Liver (tissue), 9 donors: ENCODE measurements around the gene SEPTIN1. TPM values are rescaled to one million over a fixed set of nuclear protein-coding genes. Genes with fewer than 3 reads are reported as not detected.
A peak's percentile ranks its signal among the peaks of the same experiment; 100 is the strongest.

Experiments
- DNase-seq: peaks from one replicate; pipeline ENCODE4 v3.0.0-alpha.2; 2017; ENCODE audit warnings: low spot score
- H3K27ac ChIP-seq, 2 donors: one replicate each; pipeline ENCODE4 v1.7.0; 2013; ENCODE audit warnings: inconsistent platforms in 2 of 2, low read length in 2 of 2, control low read depth in 1 of 2, low read depth in 1 of 2, mild to moderate bottlenecking in 1 of 2
- H3K27me3 ChIP-seq, 4 donors: one replicate each; pipeline versions ENCODE4 v1.6.1 to v1.7.0; 2013; ENCODE audit warnings: low read length in 3 of 4, inconsistent platforms in 1 of 4, mild to moderate bottlenecking in 1 of 4, moderate library complexity in 1 of 4; ENCODE audit not compliant: control insufficient read depth in 4 of 4, insufficient read depth in 4 of 4
- H3K36me3 ChIP-seq, 4 donors: one replicate each; pipeline versions ENCODE4 v1.6.1 to v1.7.0; 2013; ENCODE audit warnings: low read length in 3 of 4, mild to moderate bottlenecking in 3 of 4, low read depth in 1 of 4, moderate library complexity in 1 of 4; ENCODE audit not compliant: control insufficient read depth in 4 of 4, insufficient read depth in 3 of 4
- H3K4me1 ChIP-seq, 4 donors: one replicate each; pipeline versions ENCODE4 v1.6.1 to v1.7.0; 2013; ENCODE audit warnings: low read length in 3 of 4, mild to moderate bottlenecking in 3 of 4, moderate library complexity in 1 of 4; ENCODE audit not compliant: control insufficient read depth in 4 of 4, insufficient read depth in 4 of 4
- H3K4me3 ChIP-seq, 3 donors: one replicate each; pipeline versions ENCODE4 v1.6.1 to v1.7.0; 2013; ENCODE audit warnings: low read length in 3 of 3, control low read depth in 1 of 3, low read depth in 1 of 3, mild to moderate bottlenecking in 1 of 3
- H3K9ac ChIP-seq, 2 donors: one replicate each; pipeline ENCODE4 v1.7.0; 2013; ENCODE audit warnings: low read length in 2 of 2, mild to moderate bottlenecking in 2 of 2, moderate library complexity in 2 of 2, control low read depth in 1 of 2, low read depth in 1 of 2
- H3K9me3 ChIP-seq, 4 donors: one replicate each; pipeline versions ENCODE4 v1.6.1 to v1.7.0; 2013; ENCODE audit warnings: low read length in 3 of 4; ENCODE audit not compliant: control insufficient read depth in 4 of 4
- ATF3 ChIP-seq: IDR thresholded peaks from 2 replicates; pipeline ENCODE4 v1.6.1; 2016; ENCODE audit warnings: antibody characterized with exemption
- CTCF ChIP-seq: fragments of 150-350 bp; IDR thresholded peaks from 2 replicates; pipeline ENCODE4 v1.5.1; 2017; ENCODE audit warnings: improper control_type of control experiment, low read depth, low read length; ENCODE audit not compliant: missing input control
- EGR1 ChIP-seq, 2 donors: IDR thresholded peaks; 2 replicates each; pipeline ENCODE4 v1.6.1; 2016 to 2018; ENCODE audit warnings: antibody characterized with exemption in 2 of 2, low read depth in 2 of 2
- FOXA1 ChIP-seq: IDR thresholded peaks from 2 replicates; pipeline ENCODE4 v1.6.1; 2016; ENCODE audit warnings: antibody characterized with exemption
- FOXA2 ChIP-seq: IDR thresholded peaks from 2 replicates; pipeline ENCODE4 v1.6.1; 2016; ENCODE audit warnings: antibody characterized with exemption
- GABPA ChIP-seq, 2 donors: IDR thresholded peaks in 1 of 2; conservative IDR thresholded peaks in 1 of 2; 2 replicates each; pipeline ENCODE4 v1.6.1; 2016; ENCODE audit warnings: antibody characterized with exemption in 2 of 2, mild to moderate bottlenecking in 1 of 2, moderate library complexity in 1 of 2
- HNF4A ChIP-seq, 2 donors: conservative IDR thresholded peaks; 2 replicates each; pipeline ENCODE4 v1.6.1; 2016; ENCODE audit warnings: antibody characterized with exemption in 2 of 2, mild to moderate bottlenecking in 2 of 2
- HNF4G ChIP-seq: IDR thresholded peaks from 2 replicates; pipeline ENCODE4 v1.6.1; 2016; ENCODE audit warnings: antibody characterized with exemption
- JUND ChIP-seq, 2 donors: IDR thresholded peaks; 2 replicates each; pipeline ENCODE4 v1.6.1; 2016; ENCODE audit warnings: antibody characterized with exemption in 2 of 2
- MAX ChIP-seq: IDR thresholded peaks from 2 replicates; pipeline ENCODE4 v1.6.1; 2016; ENCODE audit warnings: antibody characterized with exemption
- NR2F2 ChIP-seq: IDR thresholded peaks from 2 replicates; pipeline ENCODE4 v1.6.1; 2016; ENCODE audit warnings: antibody characterized with exemption
- RAD21 ChIP-seq, 2 donors: IDR thresholded peaks; 2 replicates each; pipeline ENCODE4 v1.6.1; 2016; ENCODE audit warnings: antibody characterized with exemption in 2 of 2, mild to moderate bottlenecking in 2 of 2
- REST ChIP-seq: IDR thresholded peaks from 2 replicates; pipeline ENCODE4 v1.6.1; 2016; ENCODE audit warnings: antibody characterized with exemption, mild to moderate bottlenecking
- RXRA ChIP-seq, 2 donors: IDR thresholded peaks; 2 replicates each; pipeline ENCODE4 v1.6.1; 2017 to 2018; ENCODE audit warnings: antibody characterized with exemption in 2 of 2, mild to moderate bottlenecking in 1 of 2
- SP1 ChIP-seq: IDR thresholded peaks from 2 replicates; pipeline ENCODE4 v1.6.1; 2018; ENCODE audit warnings: antibody characterized with exemption, mild to moderate bottlenecking
- TAF1 ChIP-seq: conservative IDR thresholded peaks from 2 replicates; pipeline ENCODE4 v1.6.1; 2016; ENCODE audit warnings: antibody characterized with exemption, mild to moderate bottlenecking
- YY1 ChIP-seq: IDR thresholded peaks from 2 replicates; pipeline ENCODE4 v1.6.1; 2016; ENCODE audit warnings: antibody characterized with exemption, mild to moderate bottlenecking
- ZBTB33 ChIP-seq: IDR thresholded peaks from 2 replicates; pipeline ENCODE4 v1.6.1; 2016; ENCODE audit warnings: antibody characterized with exemption
- WGBS: extraction: QIAGEN DNeasy Blood & Tissue Kit; methylation state at CpG from one replicate; pipeline ENCODE4 v1.1.7; 2013; 5-methylcytosine and 5-hydroxymethylcytosine counted together
- polyA plus RNA-seq, 2 donors: library from polyadenylated mRNA; stranded (reverse) in 1 of 2; unstranded in 1 of 2; fragments of 200-250 nt in 1 of 2; fragments of >200 nt in 1 of 2; fragmentation: Nextera tagmentation in 1 of 2; extraction: Ambion mirVana in 1 of 2; gene quantifications; one replicate each; pipeline versions ENCODE4 v1.2.1 to v1.2.3, GENCODE V29; 2013 to 2015
- total RNA-seq, 2 donors: library from RNA; depleted of rRNA; stranded (reverse); fragments of >200 nt; gene quantifications; one replicate each; pipeline ENCODE4 v1.2.3, GENCODE V29; 2014
- donor health status: healthy.
- donor health status: healthy.
- donor health status: healthy.
- donor health status: healthy.
- donor health status: healthy.

The SEPTIN1 gene
- total and polyA plus RNA-seq, 4 donors, result 0.42 to 2.8 (median 1.2) TPM

GRCh38 chr16:30368792-30369090 is 13.6 kb downstream of the SEPTIN1 start:
- H3K36me3 ChIP-seq, result peaks cover 3 to 8% (median 7%) of the 10 kb centered on the region in 4 donors
- H3K9me3 ChIP-seq, result no peaks in the 10 kb centered on the region
- peak overlapping the region; percentile 66 to 81 (median 68) for H3K4me3 ChIP-seq
- no peak for DNase-seq
- 19% methylated on average over 4 of the region's 4 CpGs for WGBS
- peak overlapping the region; percentile 29 to 59 for H3K27ac ChIP-seq
- TF ChIP-seq SP1, result no peak
- TF ChIP-seq REST, result no peak
- TF ChIP-seq JUND (IDR thresholded peaks at IDR 0.05), result no peak
- peak in 1 of 2 donors; percentile 10 for TF ChIP-seq HNF4A (conservative IDR thresholded peaks at IDR 0.05)
- H3K4me1 ChIP-seq, result peaks cover 0 to 35% (median 29%) of the 10 kb centered on the region in 4 donors
- no peaks in the 10 kb centered on the region for H3K27me3 ChIP-seq
- H3K9ac ChIP-seq, result peak overlapping the region; percentile 16 to 66

- peaks cover 3 to 9% (median 7%) of the 10 kb centered on the region in 4 donors for H3K36me3 ChIP-seq
- no peaks in the 10 kb centered on the region for H3K9me3 ChIP-seq
- no peak for DNase-seq
- H3K4me1 ChIP-seq, result peaks cover 0 to 35% (median 29%) of the 10 kb centered on the region in 4 donors
- WGBS, result 10% methylated on average over 8 of the region's 8 CpGs
- H3K27ac ChIP-seq, result peak overlapping the region; percentile 29 to 59
- peak overlapping the region; percentile 16 to 66 for H3K9ac ChIP-seq
- no peaks in the 10 kb centered on the region for H3K27me3 ChIP-seq
- TF ChIP-seq YY1 (no peak), HNF4A (conservative IDR thresholded peaks at IDR 0.05) (no peak), ZBTB33 (no peak), RAD21 (IDR thresholded peaks at IDR 0.05) (no peak), JUND (IDR thresholded peaks at IDR 0.05) (no peak), REST (no peak), TAF1 (no peak), MAX (no peak), NR2F2 (no peak), SP1 (no peak), GABPA (IDR thresholded peaks at IDR 0.05 in 1 of 2, conservative IDR thresholded peaks at IDR 0.05 in 1 of 2) (no peak), CTCF (no peak), ATF3 (no peak), FOXA2 (no peak), FOXA1 (no peak), HNF4G (no peak), RXRA (IDR thresholded peaks at IDR 0.05) (no peak), EGR1 (IDR thresholded peaks at IDR 0.05; ENCODE audit: low read depth in 2 of 2) (no peak)
- H3K4me3 ChIP-seq, result peak overlapping the region; percentile 66 to 81 (median 68)
Observed at GRCh38 chr16:30368122-30368791, 14.1 kb downstream of the SEPTIN1 start.
